GM12892 (cell line): ENCODE measurements around the gene TLK2.

Source experiments
- POLR2A ChIP-seq: IDR thresholded peaks from 2 replicates; pipeline ENCODE4 v1.6.1; 2011; ENCODE audit warnings: low read depth, low read length, control low read depth
- TAF1 ChIP-seq: IDR thresholded peaks from 2 replicates; pipeline ENCODE4 v1.6.1; 2011; ENCODE audit warnings: low read depth, mild to moderate bottlenecking, control low read depth, low read length, borderline replicate concordance

DNA sequence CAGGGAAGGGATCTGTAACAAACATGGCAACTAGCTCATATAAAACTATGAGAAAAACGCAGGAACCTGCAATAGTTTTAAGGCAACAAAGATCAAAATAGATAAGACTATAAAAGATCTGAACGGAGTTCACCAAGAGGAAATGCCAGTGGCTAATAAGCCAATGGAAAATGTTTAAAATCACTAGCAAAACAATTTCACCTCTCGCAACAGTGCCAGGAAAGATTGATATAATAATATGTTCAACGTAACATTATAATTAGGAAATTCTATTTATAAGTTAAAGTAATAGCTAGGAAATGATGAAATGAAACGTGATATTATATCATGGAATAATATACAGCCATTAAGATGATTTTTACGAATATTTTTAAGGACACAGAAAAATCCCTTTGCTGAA lies 164.9 kb downstream of the TLK2 start:
- TF ChIP-seq TAF1, result no peak
- TF ChIP-seq POLR2A, result no peak
